ENCODE measurements around the gene ZC3H4.
"Not testable (repeated sequence)": the region's sequence is repeated elsewhere in the genome, so short reads cannot be mapped to it uniquely, and the experiment has no call there.

Gene ZC3H4

GRCh38 chr19:47078351-47078750 lies 35.2 kb downstream of the ZC3H4 start:
- not testable (repeated sequence) for DNase-seq

GRCh38 chr19:47075941-47076340 lies 37.6 kb downstream of the ZC3H4 start:
- DNase-seq = no peak

- no peak for DNase-seq
Measured at GRCh38 chr19:47075179-47075810, 38.3 kb downstream of the ZC3H4 start.

GRCh38 chr19:47074621-47075020 lies 39.0 kb downstream of the ZC3H4 start:
- no peak for DNase-seq

- DNase-seq = no peak
Measured at GRCh38 chr19:47073574-47073973, 40.0 kb downstream of the ZC3H4 start.

- DNase-seq = no peak
Measured at GRCh38 chr19:47072323-47072722, 41.3 kb downstream of the ZC3H4 start.

GRCh38 chr19:47071731-47072130 lies 41.8 kb downstream of the ZC3H4 start:
- DNase-seq = no peak

- no peak for DNase-seq
Measured at GRCh38 chr19:47070756-47071155, 42.8 kb downstream of the ZC3H4 start.

GRCh38 chr19:47069795-47070194 lies 43.8 kb downstream of the ZC3H4 start:
- no peak for DNase-seq

GRCh38 chr19:47068876-47069406 lies 44.6 kb downstream of the ZC3H4 start:
- DNase-seq = no peak

GRCh38 chr19:47068246-47068645 lies 45.3 kb downstream of the ZC3H4 start:
- no peak for DNase-seq

- DNase-seq = no peak
Measured at GRCh38 chr19:47067215-47067847, 46.2 kb downstream of the ZC3H4 start.

- no peak for DNase-seq
Measured at GRCh38 chr19:47066376-47067214, 47.0 kb downstream of the ZC3H4 start.

GRCh38 chr19:47065242-47065641 lies 48.3 kb downstream of the ZC3H4 start:
- DNase-seq = no peak

- no peak for DNase-seq
Measured at GRCh38 chr19:47063874-47064273, 49.7 kb downstream of the ZC3H4 start.

- no peak for DNase-seq
Measured at GRCh38 chr19:47058621-47059022, 55.0 kb downstream of the ZC3H4 start.

- no peak for DNase-seq
Measured at GRCh38 chr19:47057328-47057727, 56.2 kb downstream of the ZC3H4 start.

GRCh38 chr19:47056411-47056810 lies 57.2 kb downstream of the ZC3H4 start:
- no peak for DNase-seq

GRCh38 chr19:47050562-47050961 lies 63.0 kb downstream of the ZC3H4 start:
- DNase-seq = not testable (repeated sequence)

GRCh38 chr19:47049307-47049700 lies 64.3 kb downstream of the ZC3H4 start:
- DNase-seq = no peak

- no peak for DNase-seq
Measured at GRCh38 chr19:47047763-47048405, 65.7 kb downstream of the ZC3H4 start.

- DNase-seq = no peak
Measured at GRCh38 chr19:47047272-47047762, 66.3 kb downstream of the ZC3H4 start.

GRCh38 chr19:47045867-47046470 lies 67.6 kb downstream of the ZC3H4 start:
- DNase-seq = no peak

Data from NCI-H2107 (cell line).